Suppressor macrophage treated with lipopolysaccharide for 1 hour (primary cell): ENCODE results near the gene ALK.
A peak's percentile ranks its signal among the peaks of the same experiment; 100 is the strongest.

ENCODE experiments used
- DNase-seq, 3 donors: peaks; one replicate each; pipeline ENCODE4 v3.0.0-alpha.2; 2020 to 2022

The ALK gene

DNA sequence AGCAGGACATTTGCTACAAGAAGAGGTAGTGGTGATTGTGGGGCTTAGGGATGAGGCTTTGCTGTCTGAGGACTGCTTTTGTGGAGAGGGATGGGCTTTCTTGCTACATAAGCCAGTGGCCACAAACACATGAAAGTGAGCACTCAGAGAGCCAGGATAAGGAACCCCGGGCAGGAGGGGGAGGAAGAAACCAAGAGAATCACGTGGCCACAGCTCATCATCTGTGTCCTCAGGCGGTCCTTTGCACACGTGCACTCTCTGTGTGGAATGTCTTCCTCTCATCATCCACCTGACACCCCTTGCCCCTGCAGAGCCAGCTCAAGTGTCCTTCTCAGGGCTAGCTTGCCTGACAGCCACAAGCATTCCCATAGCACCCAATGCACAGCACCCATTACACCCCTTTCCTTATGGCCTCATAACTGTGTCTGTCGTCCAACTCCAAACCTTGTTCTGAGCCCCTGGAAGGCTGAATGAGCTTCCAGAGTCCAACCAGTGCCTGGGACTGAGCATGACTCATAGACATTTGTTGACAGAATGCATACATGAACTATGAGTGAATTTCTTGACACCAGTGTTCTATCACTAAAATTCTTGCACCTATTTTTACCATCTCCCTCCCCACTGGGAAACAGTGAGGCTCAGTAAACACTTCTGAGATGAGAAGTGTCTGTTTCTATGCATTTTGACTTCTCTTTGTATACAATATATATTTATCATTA is 398.3 kb downstream of the ALK start:
- peak in 2 of 3 donors; percentile 17 to 39 for DNase-seq

DNA sequence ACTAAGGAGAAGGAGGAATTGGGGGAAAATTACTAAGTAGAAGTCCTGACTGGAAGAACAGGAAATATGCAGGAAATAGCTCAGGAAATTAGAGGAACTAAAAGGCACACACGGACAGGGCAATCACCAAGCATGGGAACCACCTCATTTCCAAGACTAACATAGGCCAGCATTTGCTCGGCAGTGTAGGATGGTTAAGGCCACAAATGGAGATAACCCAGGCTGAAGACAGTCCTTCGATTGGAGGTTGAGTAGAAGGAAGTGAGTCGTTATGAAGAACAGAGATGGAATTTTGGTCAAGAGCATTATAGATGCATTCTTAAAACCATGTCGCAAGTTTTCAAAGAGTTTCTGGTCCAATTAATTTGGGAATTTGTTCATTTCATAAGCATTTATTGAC is 401.4 kb downstream of the ALK start:
- DNase-seq: peak in 2 of 3 donors; percentile 22 to 39

DNA sequence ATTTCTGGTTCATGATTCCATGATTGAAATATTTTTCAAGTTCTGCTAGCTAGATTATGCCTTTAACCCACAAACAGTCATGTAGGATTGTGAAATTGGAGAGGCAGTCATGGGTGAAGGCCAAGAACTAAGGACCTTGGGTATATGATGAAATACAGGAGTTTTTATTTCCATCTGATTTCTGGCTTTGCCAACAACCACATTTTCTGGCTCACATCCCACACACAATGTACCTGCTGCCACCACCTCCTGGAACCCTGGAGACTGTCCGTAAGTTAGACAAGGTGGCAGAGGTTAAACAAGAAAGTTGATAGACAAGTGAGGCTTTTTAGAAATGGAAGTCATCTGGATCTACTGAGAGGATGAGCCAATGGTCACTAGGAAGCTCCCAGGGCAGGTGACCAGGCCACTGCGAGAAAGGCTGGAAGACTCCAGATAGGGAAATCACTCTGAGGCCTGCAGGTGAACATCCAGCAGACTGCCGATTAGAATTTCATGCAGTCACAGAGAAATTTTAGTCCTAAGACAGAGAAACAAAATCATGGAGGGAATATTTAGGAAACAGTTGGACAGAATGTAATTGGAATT is 402.0 kb downstream of the ALK start:
- peak; percentile 64 to 80 (median 75) for DNase-seq

DNA sequence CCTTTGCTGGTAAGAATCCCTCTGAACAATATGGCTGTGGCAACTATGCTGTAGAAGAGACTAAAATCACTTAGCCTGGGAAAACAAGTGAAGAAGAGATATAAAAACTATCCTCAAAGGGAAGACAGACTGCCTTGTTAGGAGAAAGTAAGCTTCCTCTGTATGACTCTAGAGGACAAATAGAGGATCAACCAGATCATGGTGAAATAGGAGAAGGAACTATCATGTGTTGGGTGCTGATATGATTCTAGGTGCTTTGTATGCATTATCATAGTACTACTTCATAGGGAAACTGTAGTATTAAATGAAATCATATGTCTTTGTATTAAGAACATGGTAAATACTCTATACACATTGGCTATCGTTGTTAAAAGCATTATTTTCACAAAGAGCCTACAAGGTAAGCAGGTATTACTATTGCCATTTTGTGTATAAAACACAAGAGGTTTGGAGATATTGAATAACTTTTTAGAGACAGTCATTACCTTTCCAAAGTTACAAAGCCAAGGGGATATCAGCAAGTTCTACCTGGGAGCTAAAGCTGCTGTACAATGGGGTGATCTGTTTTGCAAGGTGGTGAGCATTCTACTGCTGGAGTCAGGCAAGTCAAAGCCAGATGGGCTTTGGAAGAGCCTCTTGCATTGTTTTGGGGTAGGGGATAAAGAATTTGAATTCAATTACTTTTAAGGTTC is 402.6 kb downstream of the ALK start:
- DNase-seq: peak in 2 of 3 donors; percentile 19 to 29

DNA sequence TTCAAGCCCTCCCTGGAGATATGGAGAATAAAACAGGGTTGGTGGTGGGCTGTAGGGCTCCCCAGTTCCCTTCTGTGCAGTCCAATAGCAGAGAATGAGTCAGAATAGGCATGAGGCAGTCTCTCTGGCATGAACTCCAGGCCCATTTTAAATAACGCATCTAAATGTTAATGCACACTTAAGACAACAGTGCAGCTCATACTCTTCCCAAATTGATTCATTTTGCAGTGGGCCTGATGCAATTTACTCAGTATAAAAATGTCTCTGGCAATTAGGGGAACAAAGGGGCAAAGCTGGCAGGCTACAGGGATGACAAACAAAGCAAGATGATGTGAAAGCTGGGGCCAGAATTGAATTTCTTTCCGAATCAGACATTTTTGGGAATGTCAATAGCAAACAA is 403.4 kb downstream of the ALK start:
- no peak for DNase-seq

DNA sequence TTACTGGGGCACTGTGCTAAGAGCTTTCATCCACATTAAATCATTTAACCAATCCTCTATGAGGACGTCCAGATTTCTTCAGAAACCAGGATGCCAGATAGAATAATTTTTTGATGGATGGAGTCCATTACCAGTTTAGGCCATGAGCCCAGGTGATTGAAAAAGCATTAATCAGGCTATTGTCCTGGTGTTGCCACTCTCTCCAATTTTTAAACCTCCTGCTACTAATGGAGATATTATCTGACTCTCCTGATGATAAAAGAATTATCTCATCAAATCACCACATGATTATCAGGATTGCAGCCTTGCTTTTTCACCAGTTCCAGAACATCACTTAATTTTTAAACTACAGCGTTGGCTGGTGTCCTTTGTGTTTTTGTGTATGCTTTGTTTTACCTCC is 404.0 kb downstream of the ALK start:
- no peak for DNase-seq

DNA sequence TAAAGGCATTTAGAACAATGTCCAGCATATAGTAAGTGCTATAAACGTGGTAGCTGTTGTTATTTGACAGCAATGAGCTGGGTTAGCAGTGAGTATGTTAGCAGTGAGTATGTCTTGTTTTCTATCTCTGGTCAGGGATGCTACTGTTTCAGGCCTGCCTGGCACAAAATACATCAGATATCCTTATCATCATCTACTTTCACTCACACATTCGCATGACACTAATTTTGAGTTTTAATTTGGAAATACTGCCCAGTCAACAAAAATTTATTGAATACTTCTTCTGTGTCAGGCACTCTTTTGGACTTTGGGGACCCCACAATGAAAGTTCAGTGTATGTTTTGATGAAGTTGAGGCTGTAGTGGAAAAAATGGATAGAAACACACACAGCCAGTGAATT is 404.6 kb downstream of the ALK start:
- DNase-seq: no peak

DNA sequence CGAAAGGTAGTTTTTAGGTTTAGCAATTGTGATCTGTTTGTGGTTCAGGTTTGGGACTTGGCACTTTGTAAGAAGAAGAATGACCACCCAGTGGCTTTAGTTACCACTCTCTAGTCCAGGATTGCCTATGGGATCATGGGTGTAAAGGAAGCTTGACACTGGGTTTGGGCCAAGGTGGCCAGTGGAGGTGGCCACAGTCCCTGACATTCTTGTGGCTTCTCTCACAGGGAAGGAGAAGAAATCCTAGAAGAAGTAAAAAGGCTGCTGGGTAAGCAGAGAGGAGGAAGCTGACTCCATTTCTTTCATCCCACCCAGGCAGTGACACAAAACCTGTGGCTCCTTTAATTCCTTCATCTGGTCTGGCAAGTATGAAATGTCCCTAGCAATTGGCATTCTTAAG is 411.5 kb downstream of the ALK start:
- no peak for DNase-seq

DNA sequence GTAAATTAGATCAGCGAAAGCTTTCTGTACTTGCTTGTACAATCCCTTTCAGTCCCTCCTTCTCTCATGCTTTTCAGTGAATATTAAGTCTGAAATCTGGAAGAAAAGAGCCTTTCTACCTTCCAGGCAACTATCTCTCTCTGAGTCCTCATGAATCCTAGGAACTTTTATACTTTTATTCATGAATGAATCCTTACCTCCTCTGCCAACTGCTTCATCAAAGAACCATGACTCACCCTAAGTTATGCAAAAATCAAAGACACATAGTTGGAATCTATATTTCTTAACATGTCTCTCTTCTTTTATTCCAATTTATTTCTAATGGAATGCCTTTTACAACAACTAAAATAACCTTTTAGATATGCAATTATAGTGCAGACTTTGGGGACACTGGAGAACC is 412.0 kb downstream of the ALK start:
- DNase-seq: no peak

DNA sequence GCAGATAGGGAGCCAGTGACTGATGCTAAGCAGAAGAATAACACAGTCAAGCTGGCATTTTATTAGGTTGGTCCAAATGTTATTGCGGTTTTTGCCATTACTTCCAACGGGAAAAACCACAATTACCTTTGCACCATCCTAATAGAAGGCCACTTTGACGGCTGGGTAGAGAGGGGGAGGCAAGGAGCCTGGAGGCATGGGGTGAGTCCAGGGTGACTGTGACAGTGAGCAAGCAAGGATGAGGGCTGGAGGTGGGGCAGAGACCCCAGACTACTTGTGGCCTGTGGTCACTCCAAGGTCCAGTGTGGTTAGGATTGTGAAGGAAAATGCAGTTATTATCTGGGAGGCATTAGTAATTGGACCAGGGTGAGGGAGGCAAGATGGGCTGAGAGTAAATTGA is 416.6 kb downstream of the ALK start:
- DNase-seq: no peak

DNA sequence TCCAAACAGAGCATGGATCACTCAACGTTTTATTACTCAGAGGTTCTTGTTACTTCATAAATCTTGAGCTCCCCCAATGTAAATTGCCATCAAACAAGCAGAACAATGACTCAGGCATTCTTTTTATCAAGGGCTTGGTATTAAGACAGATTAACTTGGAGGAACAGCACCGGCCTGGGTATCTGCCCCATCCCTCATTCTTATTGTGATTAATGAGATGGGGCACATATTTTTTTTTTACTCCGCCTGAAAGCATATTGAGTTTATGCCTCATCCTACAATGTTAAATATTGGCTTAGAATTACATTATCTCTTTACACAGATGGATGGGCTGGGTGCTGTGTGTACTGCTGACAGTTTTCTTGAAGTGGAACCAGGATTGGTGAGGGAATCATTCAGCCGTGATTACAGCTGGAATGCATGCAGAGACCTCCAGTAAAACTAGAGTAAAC is 418.9 kb downstream of the ALK start:
- DNase-seq: no peak

DNA sequence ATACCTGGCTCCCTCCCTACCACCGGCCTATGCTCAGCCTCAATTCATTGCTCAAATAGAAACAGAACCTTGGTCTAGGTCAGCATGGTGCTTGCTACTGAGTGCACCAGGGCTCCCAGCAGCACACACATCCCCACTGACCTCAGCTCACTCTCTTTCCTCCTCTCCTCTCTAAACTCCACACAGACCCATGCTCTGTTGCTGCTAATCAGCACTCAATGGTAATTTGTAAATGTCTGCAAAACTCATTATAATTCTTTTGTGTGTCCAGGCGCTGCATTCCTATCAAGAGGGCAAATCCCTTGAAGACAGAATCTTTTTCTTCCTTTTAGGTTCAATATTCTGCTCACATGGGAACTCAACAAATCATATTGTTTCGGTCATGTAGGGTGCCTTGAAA is 424.0 kb downstream of the ALK start:
- DNase-seq: no peak

DNA sequence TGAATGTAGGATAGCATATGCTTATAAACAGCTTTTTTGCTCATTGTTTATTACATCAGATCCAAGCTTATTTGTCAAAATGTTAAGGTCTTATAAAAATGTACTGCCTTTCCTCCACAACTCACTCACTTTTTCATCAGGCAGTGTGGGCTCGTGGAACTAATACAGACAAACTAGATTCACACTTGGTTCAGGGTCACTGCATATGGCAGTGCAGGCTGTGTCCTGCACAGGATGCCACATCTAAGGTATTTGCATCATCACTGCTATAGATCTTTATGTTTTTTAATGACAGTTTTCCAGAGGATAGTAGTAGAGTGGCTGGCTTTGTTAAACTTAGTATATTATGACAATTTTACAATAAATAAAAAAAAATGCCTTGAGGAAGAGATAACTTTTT is 425.2 kb downstream of the ALK start:
- DNase-seq: no peak

DNA sequence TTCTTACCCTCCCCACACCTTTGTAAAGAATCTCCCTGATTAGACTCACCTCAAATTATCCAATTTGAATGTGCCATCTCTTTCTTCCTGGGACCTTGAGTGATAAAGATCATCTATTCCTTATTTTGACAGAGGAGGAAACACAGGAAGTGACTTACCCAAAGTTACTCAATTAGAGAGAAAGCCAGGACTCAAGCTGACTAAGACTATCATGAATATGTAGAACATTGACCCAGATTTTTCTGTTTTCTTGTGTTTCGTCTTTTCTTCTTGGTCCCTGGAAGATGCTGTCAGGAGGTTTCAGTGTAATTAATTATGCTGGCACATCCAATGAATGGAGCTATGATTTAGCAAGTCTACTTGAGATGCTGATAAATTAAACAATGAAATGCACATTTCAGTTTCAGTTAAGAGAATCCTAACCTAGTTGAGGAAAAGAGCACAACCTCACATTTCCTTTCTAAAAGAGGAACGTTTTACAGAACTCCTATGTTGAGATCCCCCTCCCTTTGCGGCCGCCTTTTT is 425.8 kb downstream of the ALK start:
- peak in 2 of 3 donors; percentile 37 to 41 for DNase-seq

DNA sequence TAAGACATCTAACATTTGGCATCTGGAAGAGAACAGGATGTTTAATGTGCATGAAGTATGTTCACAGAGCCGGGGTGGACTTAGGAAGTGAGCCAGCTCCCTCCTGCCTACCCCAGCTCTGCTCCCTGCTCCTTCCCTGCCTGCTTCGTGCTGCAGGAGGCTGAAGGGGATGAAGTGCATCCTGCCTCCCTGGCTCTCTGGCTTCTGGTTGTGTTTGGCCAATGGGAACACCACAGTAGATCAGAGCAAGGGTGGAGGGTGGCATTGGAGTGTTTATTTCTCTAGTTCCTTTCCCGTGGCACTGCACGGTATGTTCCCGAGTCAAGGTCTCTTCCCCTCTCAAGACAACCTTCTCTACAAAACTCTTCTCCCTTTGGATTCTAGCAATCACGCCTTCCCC is 426.3 kb downstream of the ALK start:
- DNase-seq: no peak

DNA sequence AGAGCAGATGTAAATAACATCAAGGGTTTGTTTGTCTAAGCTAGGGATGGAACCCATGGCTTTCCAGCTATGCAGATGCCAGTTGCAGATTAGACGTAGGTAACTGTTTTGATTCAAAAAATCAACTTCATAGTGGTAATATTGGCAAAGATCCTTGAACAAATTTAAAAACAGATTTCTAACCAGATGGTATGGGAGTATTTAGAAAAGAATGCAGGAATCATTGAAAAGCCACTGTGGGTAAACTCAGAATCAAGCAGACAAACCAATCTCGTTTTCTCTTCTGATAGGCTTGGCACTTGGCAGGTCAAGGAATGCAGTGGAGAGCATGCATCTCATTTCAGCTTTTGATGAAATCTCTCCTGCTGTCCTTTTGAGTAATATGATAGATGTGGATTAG is 428.7 kb downstream of the ALK start:
- no peak for DNase-seq

DNA sequence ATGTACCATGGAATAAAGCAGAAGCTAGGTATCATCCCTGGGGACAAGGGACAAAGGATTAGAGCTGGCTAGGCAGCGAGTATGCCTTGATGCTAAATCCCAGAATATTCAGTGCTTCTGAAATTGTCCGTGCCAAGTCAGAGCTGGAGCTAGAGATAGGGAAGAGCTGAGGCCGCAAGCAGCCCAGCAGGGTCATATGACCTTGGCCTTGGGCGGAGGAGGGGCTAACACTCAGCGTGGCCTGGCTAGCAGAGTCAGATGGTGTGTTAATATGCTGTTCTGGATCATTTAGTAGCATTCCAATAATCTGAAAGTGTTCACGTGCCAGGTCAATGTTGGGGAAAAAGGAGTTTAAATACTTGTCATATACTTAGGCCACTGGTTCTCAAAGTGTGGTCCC is 431.3 kb downstream of the ALK start:
- DNase-seq: no peak

DNA sequence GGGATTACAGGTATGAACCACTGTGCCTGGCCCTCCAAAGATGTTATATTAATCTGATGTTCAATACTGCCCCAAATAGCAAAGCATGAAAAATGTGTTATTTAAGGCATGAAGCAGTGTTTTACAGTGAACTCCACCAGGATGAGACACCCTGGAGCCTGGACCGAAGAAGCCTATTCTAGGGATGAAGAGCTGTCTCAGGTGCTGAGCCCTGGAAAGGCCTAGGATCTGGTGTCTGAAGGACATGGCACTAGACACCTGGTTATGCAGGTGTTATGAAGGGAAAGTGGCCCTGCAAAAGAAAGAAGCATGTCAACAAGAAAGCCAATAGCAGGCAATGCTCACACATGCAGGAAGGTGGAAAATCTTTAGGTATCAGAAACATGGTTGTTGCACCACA is 431.8 kb downstream of the ALK start:
- DNase-seq: no peak

DNA sequence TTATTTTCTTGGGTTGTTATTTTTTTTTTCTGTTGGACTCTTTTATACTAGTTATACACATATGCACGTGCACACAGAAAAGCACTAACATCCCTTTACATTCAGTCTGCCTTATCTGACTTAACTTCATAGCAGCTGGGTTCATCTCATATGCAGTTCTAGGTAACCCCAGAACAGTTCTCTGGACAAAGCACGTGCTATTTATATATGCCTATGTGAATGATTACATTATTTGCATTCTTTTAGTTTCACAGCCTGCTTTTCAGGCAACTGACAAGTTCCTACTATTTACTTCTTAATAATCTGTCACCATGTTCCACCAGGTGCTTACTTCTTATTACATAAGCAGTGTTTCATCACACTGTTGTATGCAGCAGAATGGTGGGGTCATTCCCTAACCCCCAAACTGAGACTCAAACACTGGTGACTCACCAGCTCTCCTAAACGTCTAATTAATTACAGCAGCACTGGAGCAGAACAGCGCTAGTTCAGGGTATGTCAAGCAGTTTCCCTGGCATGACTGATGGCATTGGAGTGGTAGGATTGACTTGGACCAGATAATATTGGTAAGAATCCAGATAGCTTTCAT is 433.3 kb downstream of the ALK start:
- no peak for DNase-seq

DNA sequence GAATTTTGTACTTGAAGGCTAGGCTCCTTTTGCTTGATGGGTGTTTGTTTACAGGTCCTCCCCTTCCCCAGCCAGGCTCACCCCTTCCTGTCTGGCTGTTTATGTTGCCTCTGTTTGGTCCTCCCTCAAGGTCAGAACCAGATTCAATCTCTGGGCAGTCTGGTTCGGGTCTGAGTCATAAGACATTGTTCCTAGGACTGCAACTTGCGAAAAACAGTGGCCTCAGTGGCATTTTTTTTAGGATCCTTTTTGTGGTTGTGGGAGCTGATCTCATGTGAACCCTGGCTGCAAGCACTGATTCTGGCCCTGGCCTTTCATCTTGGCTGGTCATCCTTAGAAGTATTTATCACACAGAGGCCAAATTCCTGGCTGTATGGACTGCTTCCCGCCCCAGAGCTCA is 435.8 kb downstream of the ALK start:
- DNase-seq: no peak

DNA sequence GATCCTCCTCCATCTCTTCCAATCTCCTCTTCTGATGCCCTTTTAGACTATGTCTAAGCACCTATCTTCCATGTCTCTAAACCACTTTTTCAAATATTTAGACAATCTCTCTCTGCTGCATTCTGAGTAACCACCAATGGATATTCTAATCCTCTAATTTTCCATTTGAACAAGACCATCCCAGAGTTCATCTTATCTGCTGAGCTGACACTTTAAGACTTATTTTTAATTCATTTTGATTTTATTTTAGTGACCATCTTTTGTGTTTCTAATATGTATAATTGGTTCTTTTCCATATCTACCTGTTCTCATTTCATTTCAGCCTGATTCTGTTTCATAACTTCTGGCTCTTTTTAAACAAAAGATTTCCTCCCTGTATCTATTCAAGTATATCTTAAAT is 436.3 kb downstream of the ALK start:
- no peak for DNase-seq

DNA sequence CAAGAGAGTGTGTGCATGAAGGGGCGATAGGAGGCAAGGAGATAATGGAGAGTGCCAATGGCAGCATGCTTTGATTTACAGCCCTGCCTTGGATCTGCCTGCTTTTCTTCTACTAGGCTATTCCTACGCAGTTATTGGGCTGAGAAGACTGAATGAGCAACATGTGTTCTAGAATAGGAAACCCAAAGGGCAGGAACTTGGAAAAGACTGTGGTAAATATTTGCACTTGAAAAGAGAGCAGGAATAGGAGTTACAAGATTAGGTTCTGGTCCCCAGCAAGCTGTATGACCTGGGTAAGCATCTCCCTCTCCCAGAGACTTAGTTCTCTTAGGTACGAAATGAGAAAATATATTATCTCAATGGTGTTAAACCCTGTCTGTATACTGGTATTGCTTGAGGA is 438.5 kb downstream of the ALK start:
- DNase-seq: no peak

DNA sequence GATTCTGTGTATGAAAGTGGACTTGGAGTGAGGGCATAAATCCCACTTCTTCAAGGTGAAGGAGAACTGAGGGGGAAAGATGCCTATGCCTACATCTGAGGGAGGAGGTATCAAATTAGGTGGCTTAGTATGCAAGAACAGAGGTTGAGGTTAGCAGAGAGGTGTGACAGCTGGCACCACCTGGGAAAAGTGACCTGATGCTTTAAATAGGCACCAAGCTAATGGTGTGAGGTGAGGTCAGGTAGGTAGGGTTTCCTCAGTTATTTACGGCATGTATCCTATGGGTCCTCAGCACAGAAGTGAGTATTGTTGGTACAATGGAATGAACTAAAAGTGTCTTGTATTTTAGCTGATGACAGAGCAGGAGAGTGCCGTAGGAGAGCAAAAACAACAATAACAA is 439.0 kb downstream of the ALK start:
- DNase-seq: no peak

DNA sequence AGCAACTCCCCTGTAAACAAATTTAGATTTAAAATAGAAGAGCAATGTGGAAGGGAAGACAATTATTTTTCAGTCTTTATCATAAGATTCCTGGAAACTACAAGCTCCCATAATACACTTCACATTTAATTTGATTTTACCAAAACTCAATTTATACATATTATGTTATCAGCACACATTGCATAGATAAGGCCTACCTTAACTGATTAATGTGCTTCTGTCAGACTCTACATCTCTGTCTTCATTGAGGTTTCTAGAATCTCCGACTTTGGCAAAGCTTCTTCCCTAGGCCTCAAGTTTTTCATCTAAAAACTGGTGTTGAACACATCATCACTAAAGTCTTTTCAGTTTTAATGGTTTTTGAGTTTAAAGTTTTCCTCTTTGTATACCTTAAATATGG is 440.1 kb downstream of the ALK start:
- DNase-seq: no peak
